Upper lobe of right lung (tissue), 1 donor: ENCODE results near the gene NDEL1. TPM values are rescaled to one million over a fixed set of nuclear protein-coding genes. Genes with fewer than 3 reads are reported as not detected.

Experiments
- ATAC-seq: fragments of 200-7000 bp; cut with Tn5 transposase; one replicate; pipeline ENCODE4 v1.9.1; 2020; ENCODE audit warnings: mild to moderate bottlenecking, moderate library complexity
- DNase-seq: peaks from one replicate; pipeline ENCODE4 v3.0.0-alpha.2; 2020
- H3K27ac ChIP-seq: fragments of 200-600 bp; one replicate; pipeline ENCODE4 v1.8.0; 2022
- H3K27me3 ChIP-seq: fragments of 200-600 bp; one replicate; pipeline ENCODE4 v1.8.0; 2022; ENCODE audit warnings: mild to moderate bottlenecking
- H3K36me3 ChIP-seq: fragments of 200-600 bp; one replicate; pipeline ENCODE4 v1.8.0; 2022
- H3K4me1 ChIP-seq: fragments of 200-600 bp; one replicate; pipeline ENCODE4 v1.8.0; 2022
- H3K4me3 ChIP-seq: fragments of 200-600 bp; one replicate; pipeline ENCODE4 v1.8.0; 2022; ENCODE audit warnings: mild to moderate bottlenecking
- H3K9me3 ChIP-seq: fragments of 200-600 bp; one replicate; pipeline ENCODE4 v1.8.0; 2022
- intact Hi-C: fragments of 100-400 bp; cut with DNase I; formaldehyde crosslinking; loops from one replicate; pipeline ENCODE4 v1.11.0; 2022
- total RNA-seq: library from RNA; stranded (reverse); fragmentation: NEBNext Ultra II Directional; extraction: Animal tissue kit (Norgen Biotek cat#: 25700); gene quantifications from one replicate; pipeline ENCODE4 v1.2.1, GENCODE V29; 2021
- TF ChIP-seq, protein P1 (sequence below): fragments of 200-600 bp; IDR thresholded peaks from one replicate; pipeline ENCODE4 v1.8.0; 2022; ENCODE audit warnings: antibody characterized with exemption
- donor health status: DM: no; HTN: yes; CAD: no; lungs with severe emphysema.

Gene NDEL1
- total RNA-seq, 1 donor from 2014 or later = 80.6 TPM

DNA sequence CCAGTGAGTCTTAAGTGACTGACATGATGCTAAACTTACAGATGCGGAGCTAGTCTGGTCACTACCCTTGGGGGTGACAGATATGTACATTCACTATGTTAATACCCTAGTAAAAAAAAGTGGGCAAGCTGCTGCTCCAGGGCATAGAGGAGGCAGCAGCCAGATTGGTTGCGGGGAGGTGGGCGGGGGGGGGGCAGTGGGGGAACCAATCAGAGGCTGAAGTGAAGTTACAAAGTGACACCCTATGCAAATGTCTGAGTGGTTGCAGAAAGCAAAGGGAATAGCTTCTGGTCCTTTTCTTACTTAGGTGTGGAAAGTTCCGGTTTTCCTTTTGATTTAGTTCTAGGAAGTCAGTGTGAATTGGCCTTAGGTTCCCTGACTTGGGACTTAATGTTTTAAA, 12.1 kb downstream of the NDEL1 start:
- no peaks in the 10 kb centered on the region for H3K9me3 ChIP-seq
- no peak overlapping the region for H3K4me3 ChIP-seq
- TF ChIP-seq, protein P1, sequence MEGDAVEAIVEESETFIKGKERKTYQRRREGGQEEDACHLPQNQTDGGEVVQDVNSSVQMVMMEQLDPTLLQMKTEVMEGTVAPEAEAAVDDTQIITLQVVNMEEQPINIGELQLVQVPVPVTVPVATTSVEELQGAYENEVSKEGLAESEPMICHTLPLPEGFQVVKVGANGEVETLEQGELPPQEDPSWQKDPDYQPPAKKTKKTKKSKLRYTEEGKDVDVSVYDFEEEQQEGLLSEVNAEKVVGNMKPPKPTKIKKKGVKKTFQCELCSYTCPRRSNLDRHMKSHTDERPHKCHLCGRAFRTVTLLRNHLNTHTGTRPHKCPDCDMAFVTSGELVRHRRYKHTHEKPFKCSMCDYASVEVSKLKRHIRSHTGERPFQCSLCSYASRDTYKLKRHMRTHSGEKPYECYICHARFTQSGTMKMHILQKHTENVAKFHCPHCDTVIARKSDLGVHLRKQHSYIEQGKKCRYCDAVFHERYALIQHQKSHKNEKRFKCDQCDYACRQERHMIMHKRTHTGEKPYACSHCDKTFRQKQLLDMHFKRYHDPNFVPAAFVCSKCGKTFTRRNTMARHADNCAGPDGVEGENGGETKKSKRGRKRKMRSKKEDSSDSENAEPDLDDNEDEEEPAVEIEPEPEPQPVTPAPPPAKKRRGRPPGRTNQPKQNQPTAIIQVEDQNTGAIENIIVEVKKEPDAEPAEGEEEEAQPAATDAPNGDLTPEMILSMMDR = no peak
- DNase-seq (no peak), ATAC-seq (no peak)
- intact Hi-C loops = no loop called here
- no peak overlapping the region for H3K27ac ChIP-seq
- peaks cover 89% of the 10 kb centered on the region for H3K36me3 ChIP-seq
- H3K4me1 ChIP-seq = peaks cover 3% of the 10 kb centered on the region
- no peaks in the 10 kb centered on the region for H3K27me3 ChIP-seq

DNA sequence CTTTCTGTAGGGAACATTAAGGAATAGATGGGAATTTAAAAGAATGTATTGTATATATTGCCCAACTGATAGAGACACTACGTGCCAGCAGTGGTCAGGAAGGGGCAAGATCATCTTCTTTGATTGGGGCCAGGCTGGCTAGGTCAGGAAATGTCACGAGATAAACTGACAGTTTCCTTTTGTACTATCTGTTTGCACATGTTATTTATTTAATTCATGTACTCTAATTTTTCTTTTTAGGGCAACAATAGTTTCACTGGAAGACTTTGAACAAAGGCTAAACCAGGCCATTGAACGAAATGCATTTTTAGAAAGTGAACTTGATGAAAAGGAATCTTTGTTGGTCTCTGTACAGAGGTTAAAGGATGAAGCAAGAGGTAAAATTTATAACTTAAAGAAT, 12.6 kb downstream of the NDEL1 start:
- no peak overlapping the region for H3K27ac ChIP-seq
- H3K9me3 ChIP-seq = no peaks in the 10 kb centered on the region
- no peak for ATAC-seq

DNA sequence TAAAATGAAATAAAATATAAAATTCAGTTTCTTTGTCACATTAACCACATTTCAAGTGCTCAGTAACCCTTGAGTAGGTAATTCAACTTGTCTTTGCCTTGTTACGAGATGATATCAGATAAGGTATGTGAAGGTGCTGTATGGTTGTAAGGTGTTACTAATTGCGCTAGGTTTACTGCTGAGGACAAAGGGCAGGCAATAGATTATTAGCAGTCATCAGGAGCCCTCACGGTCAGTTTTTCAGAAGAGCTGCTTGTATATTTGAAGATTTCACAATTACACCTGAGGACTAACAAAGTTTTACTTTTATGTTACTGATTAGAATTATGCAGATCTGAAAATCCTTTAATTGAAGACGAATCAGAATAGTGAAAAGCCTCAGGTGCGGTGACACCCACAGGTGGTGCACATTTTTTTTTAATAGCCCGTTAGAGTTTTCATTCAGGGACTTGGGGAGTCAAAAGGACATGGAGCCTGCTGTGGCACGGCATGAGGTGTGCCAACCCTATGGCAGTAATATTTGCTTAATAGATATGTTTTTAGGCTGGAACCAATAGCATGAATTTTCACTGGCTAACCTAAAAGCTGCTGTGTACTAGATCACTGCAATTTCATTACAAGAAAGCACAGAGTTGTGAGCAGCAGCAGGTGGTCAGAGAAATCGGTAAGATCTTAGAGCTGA, 16.4 kb downstream of the NDEL1 start:
- no peak for ATAC-seq
- DNase-seq = no peak
- TF ChIP-seq, protein P1 = no peak
- no peaks in the 10 kb centered on the region for H3K9me3 ChIP-seq
- no peak overlapping the region for H3K27ac ChIP-seq
- intact Hi-C loops = no loop called here
- no peak overlapping the region for H3K4me3 ChIP-seq
- no peaks in the 10 kb centered on the region for H3K27me3 ChIP-seq
- H3K4me1 ChIP-seq = no peaks in the 10 kb centered on the region
- H3K36me3 ChIP-seq = peaks cover 98% of the 10 kb centered on the region

More for the DNA sequence above, 12.6 kb downstream of the NDEL1 start:
- no peak for DNase-seq
- H3K4me1 ChIP-seq = peaks cover 3% of the 10 kb centered on the region
- no peaks in the 10 kb centered on the region for H3K27me3 ChIP-seq
- peaks cover 94% of the 10 kb centered on the region for H3K36me3 ChIP-seq
- intact Hi-C loops = no loop called here
- TF ChIP-seq, protein P1 = no peak
- no peak overlapping the region for H3K4me3 ChIP-seq

DNA sequence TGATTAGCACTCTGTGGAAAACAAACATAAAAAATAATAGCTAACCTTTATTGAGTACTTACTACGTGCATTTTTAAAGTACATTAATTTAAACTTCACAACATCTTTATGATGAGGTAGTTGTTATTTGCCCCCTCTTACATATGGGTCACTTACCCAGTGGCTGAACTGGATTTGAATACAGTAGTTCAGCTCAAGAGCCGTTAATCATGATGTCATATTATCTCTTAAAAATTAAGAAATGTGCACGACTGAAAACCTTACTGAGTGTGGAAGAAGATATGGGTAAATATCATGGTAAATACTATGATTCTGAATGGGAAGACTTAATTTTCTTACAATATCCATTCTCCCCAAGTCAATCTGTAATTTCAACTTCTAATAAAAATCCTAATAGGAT, 17.6 kb downstream of the NDEL1 start:
- H3K36me3 ChIP-seq = peaks cover 98% of the 10 kb centered on the region
- no peak overlapping the region for H3K27ac ChIP-seq
- no peak overlapping the region for H3K4me3 ChIP-seq
- ATAC-seq = no peak
- no peaks in the 10 kb centered on the region for H3K27me3 ChIP-seq
- intact Hi-C loops = no loop called here
- H3K4me1 ChIP-seq = no peaks in the 10 kb centered on the region
- TF ChIP-seq, protein P1 = no peak
- DNase-seq = no peak
- H3K9me3 ChIP-seq = no peaks in the 10 kb centered on the region

DNA sequence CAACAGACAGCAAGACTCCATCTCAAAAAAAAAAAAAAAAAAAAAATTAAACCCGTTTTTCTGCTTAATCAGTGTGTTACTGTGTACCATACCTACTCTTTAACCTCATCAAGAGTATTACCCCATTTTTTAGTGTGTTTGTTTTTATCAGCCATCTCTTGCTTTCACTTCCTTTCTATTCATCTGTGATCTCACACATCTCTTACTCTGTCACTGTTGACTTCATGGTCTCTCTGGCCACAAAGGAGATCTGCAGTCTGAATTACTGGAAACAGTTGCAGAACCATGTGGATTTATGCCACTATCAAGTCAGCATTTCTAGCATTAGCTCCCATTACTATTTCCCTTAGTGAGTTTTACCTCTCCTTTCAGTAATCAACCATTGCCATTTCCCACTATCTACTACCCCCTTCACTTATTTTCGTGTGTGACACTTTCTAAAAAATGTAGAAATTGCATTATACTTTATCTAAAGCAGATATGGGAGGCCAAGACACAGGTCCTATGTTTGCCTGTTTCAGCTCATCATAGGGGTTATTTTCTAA, 20.1 kb downstream of the NDEL1 start:
- Histone ChIP-seq H3K27ac (no peak overlapping the region), H3K27me3 (no peaks in the 10 kb centered on the region), H3K36me3 (peaks cover 98% of the 10 kb centered on the region), H3K4me1 (no peaks in the 10 kb centered on the region), H3K4me3 (no peak overlapping the region), H3K9me3 (no peaks in the 10 kb centered on the region)
- ATAC-seq (no peak), DNase-seq (no peak)
- TF ChIP-seq, protein P1 = no peak
- intact Hi-C loops = no loop called here
